Nephron progenitor cell (in vitro differentiated cells): Measurements from ENCODE around the gene MGAT4D.
"Not testable (repeated sequence)": the region's sequence is repeated elsewhere in the genome, so short reads cannot be mapped to it uniquely, and the experiment has no call there.

Source experiments
- DNase-seq: peaks from one replicate; pipeline ENCODE4 v3.0.0; 2021
- H3K27ac Mint-ChIP-seq: 2 replicates; pipeline ENCODE4 v1.8.0; 2021; ENCODE audit warnings: mild to moderate bottlenecking, moderate library complexity, mixed read lengths
- H3K27me3 Mint-ChIP-seq: 2 replicates; pipeline ENCODE4 v1.8.0; 2021; ENCODE audit warnings: mild to moderate bottlenecking, low read depth, mixed read lengths; ENCODE audit not compliant: poor library complexity
- H3K36me3 Mint-ChIP-seq: 2 replicates; pipeline ENCODE4 v1.8.0; 2021; ENCODE audit warnings: low read depth, mixed read lengths
- H3K4me1 Mint-ChIP-seq: 2 replicates; pipeline ENCODE4 v1.8.0; 2021; ENCODE audit warnings: mixed read lengths
- H3K4me3 Mint-ChIP-seq: 2 replicates; pipeline ENCODE4 v1.8.0; 2021; ENCODE audit warnings: mild to moderate bottlenecking, moderate library complexity, mixed read lengths
- H3K9me3 Mint-ChIP-seq: 2 replicates; pipeline ENCODE4 v1.8.0; 2021; ENCODE audit warnings: mild to moderate bottlenecking, moderate library complexity, mixed read lengths
- CTCF ChIP-seq: fragments of 200-600 bp; sonication (generic); IDR thresholded peaks from 2 replicates; pipeline ENCODE4 v1.5.0; 2021; ENCODE audit warnings: antibody characterized with exemption

Gene MGAT4D

GRCh38 chr4:140450352-140450751 is 47.7 kb downstream of the MGAT4D start:
- Mint-ChIP-seq H3K4me1 (no peaks in the 10 kb centered on the region), H3K27me3 (peaks cover 16% of the 10 kb centered on the region), H3K27ac (no peak overlapping the region), H3K9me3 (no peaks in the 10 kb centered on the region), H3K36me3 (no peaks in the 10 kb centered on the region), H3K4me3 (no peak overlapping the region)
- TF ChIP-seq CTCF: no peak
- DNase-seq: no peak

GRCh38 chr4:140448830-140449229 is 49.3 kb downstream of the MGAT4D start:
- DNase-seq: no peak
- Mint-ChIP-seq H3K4me1 (no peaks in the 10 kb centered on the region), H3K4me3 (no peak overlapping the region), H3K27ac (no peak overlapping the region), H3K9me3 (no peaks in the 10 kb centered on the region), H3K36me3 (no peaks in the 10 kb centered on the region), H3K27me3 (peaks cover 19% of the 10 kb centered on the region)
- no peak for TF ChIP-seq CTCF

- Mint-ChIP-seq H3K27ac (no peak overlapping the region), H3K36me3 (no peaks in the 10 kb centered on the region), H3K9me3 (no peaks in the 10 kb centered on the region), H3K4me3 (no peak overlapping the region), H3K27me3 (peaks cover 19% of the 10 kb centered on the region), H3K4me1 (no peaks in the 10 kb centered on the region)
- DNase-seq: no peak
- no peak for TF ChIP-seq CTCF
Measured at GRCh38 chr4:140448162-140448561, 49.9 kb downstream of the MGAT4D start.

- not testable (repeated sequence) for H3K27ac Mint-ChIP-seq, DNase-seq, H3K4me3 Mint-ChIP-seq, H3K36me3 Mint-ChIP-seq, H3K4me1 Mint-ChIP-seq, H3K9me3 Mint-ChIP-seq
- H3K27me3 Mint-ChIP-seq: peaks cover 30% of the 10 kb centered on the region
Measured at GRCh38 chr4:140444347-140444746, 53.7 kb downstream of the MGAT4D start.

- peaks cover 20% of the 10 kb centered on the region for H3K27me3 Mint-ChIP-seq
- TF ChIP-seq CTCF: no peak
- H3K36me3 Mint-ChIP-seq: no peaks in the 10 kb centered on the region
- H3K27ac Mint-ChIP-seq: no peak overlapping the region
- H3K4me3 Mint-ChIP-seq: no peak overlapping the region
- H3K9me3 Mint-ChIP-seq: no peaks in the 10 kb centered on the region
- DNase-seq: no peak
- no peaks in the 10 kb centered on the region for H3K4me1 Mint-ChIP-seq
Measured at GRCh38 chr4:140439644-140440142, 58.4 kb downstream of the MGAT4D start.

GRCh38 chr4:140427919-140428471 is 70.1 kb downstream of the MGAT4D start:
- Mint-ChIP-seq H3K27ac (no peak overlapping the region), H3K4me3 (peak overlapping the region; percentile 90), H3K36me3 (peaks cover 9% of the 10 kb centered on the region), H3K9me3 (no peaks in the 10 kb centered on the region), H3K4me1 (peaks cover 14% of the 10 kb centered on the region), H3K27me3 (peaks cover 57% of the 10 kb centered on the region)
- DNase-seq: no peak
- TF ChIP-seq CTCF: no peak
